Panc1 (cell line): Measurements from ENCODE around the gene MAP3K6. TPM values are rescaled to one million over a fixed set of nuclear protein-coding genes. Genes with fewer than 3 reads are reported as not detected.
A peak's percentile ranks its signal among the peaks of the same experiment; 100 is the strongest.

ENCODE experiments used
- ATAC-seq: fragments of 200-7000 bp; cut with Tn5 transposase; 2 replicates; pipeline ENCODE4 v1.9.1; 2020; ENCODE audit warnings: mild to moderate bottlenecking, moderate library complexity
- BruUV-seq: library from RNA; stranded (reverse); fragments of 400-500 nt; replicated peaks from 2 replicates; lab custom pipeline; 2021; lab: Mats Ljungman, UMichigan
- CTCF ChIA-PET: fragments of 300-600 bp; sonication (Branson Sonifier 250); formaldehyde crosslinking; loops from one replicate; lab custom pipeline; 2022; ENCODE audit warnings: antibody characterized with exemption; lab: Charles Lee
- POLR2A ChIA-PET: fragments of 300-600 bp; sonication (Branson Sonifier 250); formaldehyde crosslinking; loops from one replicate; lab custom pipeline; 2022; ENCODE audit warnings: antibody characterized with exemption; lab: Charles Lee
- DNase-seq: peaks from one replicate; pipeline ENCODE4 v3.0.0-alpha.2; 2010; ENCODE audit warnings: low read depth, low spot score
- H3K27ac ChIP-seq: 2 replicates; pipeline ENCODE4 v1.5.1; 2011; ENCODE audit warnings: mild to moderate bottlenecking, low read length, inconsistent platforms
- H3K27me3 ChIP-seq: fragments of 200-500 bp; sonication (Bioruptor generic); 2 replicates; pipeline ENCODE4 v1.6.0; 2014; ENCODE audit warnings: low read length, inconsistent platforms; ENCODE audit not compliant: control insufficient read depth, insufficient read depth
- H3K36me3 ChIP-seq: fragments of 200-500 bp; sonication (Bioruptor generic); 2 replicates; pipeline ENCODE4 v1.5.1; 2014; ENCODE audit warnings: inconsistent platforms, mild to moderate bottlenecking, low read length, moderate library complexity; ENCODE audit not compliant: control insufficient read depth, insufficient read depth
- H3K4me1 ChIP-seq: 2 replicates; pipeline ENCODE4 v1.5.1; 2011; ENCODE audit warnings: inconsistent platforms, mild to moderate bottlenecking, low read length, moderate library complexity; ENCODE audit not compliant: control insufficient read depth, insufficient read depth
- H3K4me3 ChIP-seq, 2 experiments: 2 replicates each; pipeline ENCODE4 v1.5.1; 2011 to 2012; ENCODE audit warnings: low read depth in 2 of 2, low read length in 2 of 2, mild to moderate bottlenecking in 2 of 2, inconsistent platforms in 1 of 2, moderate library complexity in 1 of 2
- H3K9me3 ChIP-seq: fragments of 200-500 bp; sonication (Bioruptor generic); 2 replicates; pipeline ENCODE4 v1.5.1; 2014; ENCODE audit warnings: low read depth, mild to moderate bottlenecking, inconsistent platforms, low read length, moderate library complexity; ENCODE audit not compliant: control insufficient read depth, insufficient read depth
- CTCF ChIP-seq: fragments of 450-650 bp; IDR thresholded peaks from 2 replicates; pipeline ENCODE4 v1.5.1; 2017; ENCODE audit warnings: mild to moderate bottlenecking
- POLR2AphosphoS5 ChIP-seq: IDR thresholded peaks from 2 replicates; pipeline ENCODE4 v1.6.1; 2012; ENCODE audit warnings: mild to moderate bottlenecking, low read depth, low read length, moderate library complexity
- REST ChIP-seq, 2 experiments: IDR thresholded peaks; 2 replicates each; pipeline ENCODE4 v1.6.1; 2011 to 2012; ENCODE audit warnings: low read depth in 2 of 2, control low read depth in 1 of 2, low read length in 1 of 2, mild to moderate bottlenecking in 1 of 2, moderate library complexity in 1 of 2; ENCODE audit not compliant: insufficient read depth in 1 of 2
- SIN3A ChIP-seq: IDR thresholded peaks from 2 replicates; pipeline ENCODE4 v1.6.1; 2012; ENCODE audit warnings: low read depth, mild to moderate bottlenecking, low read length, moderate library complexity, borderline replicate concordance; ENCODE audit not compliant: insufficient read depth
- TCF7L2 ChIP-seq: IDR thresholded peaks from 2 replicates; pipeline ENCODE4 v1.6.1; 2011; ENCODE audit warnings: mild to moderate bottlenecking, low read depth, low read length, inconsistent platforms
- in situ Hi-C: cut with HindIII; loops from 2 replicates; pipeline ENCODE4 v1.10.0; 2016; ENCODE audit warnings: low sequenced_read_pairs, low pct_unique_long_range_greater_than_20kb
- intact Hi-C: fragments of 100-400 bp; cut with micrococcal nuclease; formaldehyde crosslinking; loops from one replicate; pipeline ENCODE4 v1.10.0; 2022; ENCODE audit not compliant: unreplicated experiment
- total RNA-seq: library from RNA; stranded (reverse); gene quantifications from one replicate; pipeline ENCODE4 v1.2.1, GENCODE V29; 2021; ENCODE audit not compliant: unreplicated experiment

MAP3K6 gene
- total RNA-seq, 1 experiment from 2014 or later = 56.9 TPM

- TF ChIP-seq CTCF = peak; percentile 64
- TF ChIP-seq POLR2AphosphoS5 = no peak
- no peak overlapping the region for H3K27ac ChIP-seq
- ChIA-PET CTCF (interaction anchor here (0.8 to 1.1 kb wide), 2 partner anchors 96 to 204 kb away, joined by 3 to 6 read pairs; no protein-coding TSS in a partner anchor), POLR2A (interaction anchor here (0.6 kb wide), 2 partner anchors 41 to 55 kb away, joined by 3 to 14 read pairs; no protein-coding TSS in a partner anchor)
- H3K27me3 ChIP-seq = no peaks in the 10 kb centered on the region
- H3K4me3 ChIP-seq = no peak overlapping the region
- BruUV-seq = no TSS peak
- intact Hi-C loops = no loop called here
- ATAC-seq (peak; percentile 47; the same call in 1 of the 2 replicates), DNase-seq (no peak)
- H3K4me1 ChIP-seq = no peaks in the 10 kb centered on the region; the same call in 1 of the 2 replicates
- in situ Hi-C loops = no loop called here
- H3K9me3 ChIP-seq = no peaks in the 10 kb centered on the region
- no peaks in the 10 kb centered on the region; the same call in 1 of the 2 replicates for H3K36me3 ChIP-seq
Observed at GRCh38 chr1:27402349-27402754, 35.6 kb upstream of the MAP3K6 start.

GRCh38 chr1:27400963-27401341, 34.2 kb upstream of the MAP3K6 start:
- Histone ChIP-seq H3K36me3 (no peaks in the 10 kb centered on the region), H3K4me3 (no peak overlapping the region), H3K27ac (no peak overlapping the region), H3K4me1 (no peaks in the 10 kb centered on the region; the same call in 1 of the 2 replicates), H3K9me3 (no peaks in the 10 kb centered on the region), H3K27me3 (no peaks in the 10 kb centered on the region)
- POLR2A ChIA-PET = no interaction called here
- in situ Hi-C loops (no loop called here), intact Hi-C loops (no loop called here)
- DNase-seq = no peak
- no peak for ATAC-seq
- BruUV-seq = no TSS peak
- TF ChIP-seq CTCF = no peak
- no peak for TF ChIP-seq SIN3A
- TF ChIP-seq TCF7L2 = no peak
- no peak for TF ChIP-seq POLR2AphosphoS5
- TF ChIP-seq REST (IDR thresholded peaks at IDR 0.05; ENCODE audit: insufficient read depth in 1 of 2, low read depth in 2 of 2, low read length in 1 of 2) = no peak
- CTCF ChIA-PET = interaction anchor here (1.1 kb wide), 1 partner anchor 94 kb away, joined by 3 read pairs; no protein-coding TSS in a partner anchor
